GM21515 (cell line): ENCODE data around the gene BNIP2.
"Not testable (repeated sequence)": the region's sequence is repeated elsewhere in the genome, so short reads cannot be mapped to it uniquely, and the experiment has no call there.

Experiments used
- ATAC-seq: cut with Tn5 transposase; IDR thresholded peaks from one replicate; pipeline ENCODE4 v1.9.1; 2021; ENCODE audit not compliant: unreplicated experiment

Gene BNIP2, protein sequence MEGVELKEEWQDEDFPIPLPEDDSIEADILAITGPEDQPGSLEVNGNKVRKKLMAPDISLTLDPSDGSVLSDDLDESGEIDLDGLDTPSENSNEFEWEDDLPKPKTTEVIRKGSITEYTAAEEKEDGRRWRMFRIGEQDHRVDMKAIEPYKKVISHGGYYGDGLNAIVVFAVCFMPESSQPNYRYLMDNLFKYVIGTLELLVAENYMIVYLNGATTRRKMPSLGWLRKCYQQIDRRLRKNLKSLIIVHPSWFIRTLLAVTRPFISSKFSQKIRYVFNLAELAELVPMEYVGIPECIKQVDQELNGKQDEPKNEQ

DNA sequence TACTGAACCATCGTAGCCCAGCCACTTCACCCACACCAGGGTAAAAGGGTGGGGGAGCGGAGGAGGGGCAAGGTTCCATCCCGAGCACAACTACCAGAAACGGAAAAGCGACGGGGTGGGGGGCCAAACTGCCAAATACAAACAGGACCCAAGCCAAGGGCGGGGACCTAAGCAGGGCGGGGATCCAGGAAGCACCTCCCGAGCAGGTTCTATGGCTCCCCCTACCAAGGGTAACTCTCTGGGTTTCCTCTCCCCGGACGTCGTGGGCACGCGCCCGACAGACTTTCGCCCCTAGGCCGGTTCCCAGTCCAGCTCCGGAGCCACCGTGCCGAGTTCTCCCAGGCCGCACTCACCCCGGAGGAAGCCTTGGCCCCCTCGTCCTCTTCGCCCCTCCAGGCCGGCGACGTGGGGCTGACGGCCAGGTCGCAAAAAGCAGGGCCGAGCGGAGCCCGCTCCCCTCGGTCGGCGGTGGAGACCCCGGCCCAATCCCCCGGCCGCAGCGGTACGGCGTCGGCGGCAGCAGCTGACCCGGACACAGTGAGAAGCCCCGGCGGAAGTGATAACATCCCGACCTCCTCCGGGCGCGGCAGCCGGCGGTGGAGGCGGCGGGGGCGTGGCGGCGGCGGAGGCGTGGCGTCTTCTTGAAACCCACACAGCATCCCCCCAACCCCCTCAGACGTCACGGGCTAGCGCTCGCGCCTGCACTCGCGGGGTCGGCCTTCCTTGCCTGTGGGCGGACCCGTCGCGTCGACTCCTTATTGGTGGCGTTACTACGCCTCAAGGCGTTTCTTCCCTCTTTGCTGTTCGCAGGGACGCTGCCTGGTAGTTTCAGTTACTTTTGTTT, at the start of gene BNIP2:
Gene BNIP2 (minus strand): TSS at position 539 of the 844 bp plus-strand sequence. CDS start 6,863 bp downstream, outside the sequence.
- peak; percentile 72 for ATAC-seq

DNA sequence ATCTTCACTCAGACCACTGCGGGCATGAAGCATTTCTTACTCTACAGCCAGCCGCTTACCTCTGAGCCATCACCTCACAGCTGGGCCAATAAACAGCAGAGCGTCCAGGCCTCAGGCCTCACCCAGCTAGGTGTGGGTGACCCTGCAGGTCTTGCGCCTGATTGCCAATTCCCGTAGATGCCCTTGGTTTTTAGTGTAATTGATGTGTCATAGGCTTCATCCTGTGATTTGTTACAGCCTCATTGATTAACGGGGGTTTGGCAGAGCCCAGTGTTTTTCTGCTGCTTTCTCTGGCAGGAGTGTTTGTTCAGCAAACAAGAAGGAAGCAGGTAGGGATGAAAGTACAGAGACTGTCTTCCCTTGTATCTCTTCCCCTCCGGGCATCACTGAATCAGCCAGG, 49.6 kb upstream of the BNIP2 start:
- no peak for ATAC-seq

DNA sequence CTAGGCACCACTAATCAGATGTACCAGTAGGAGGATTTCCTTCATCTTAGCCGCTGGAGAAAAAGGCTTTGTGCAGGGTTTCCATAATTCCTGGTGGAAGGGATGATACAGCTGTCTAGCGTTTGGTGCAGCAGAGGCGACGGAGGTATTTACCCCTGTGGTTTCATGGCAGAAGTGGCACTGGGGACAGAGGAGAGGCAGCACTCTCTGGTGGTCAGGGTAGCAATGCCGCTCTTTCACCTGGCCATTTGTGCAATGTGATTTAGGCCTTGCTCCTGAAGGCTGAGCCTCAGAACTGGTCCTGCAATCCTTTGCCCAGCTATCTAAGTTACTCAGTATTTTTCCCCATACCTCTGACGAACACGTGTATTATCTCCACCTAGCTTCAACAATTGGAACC, 47.1 kb upstream of the BNIP2 start:
- ATAC-seq = no peak

DNA sequence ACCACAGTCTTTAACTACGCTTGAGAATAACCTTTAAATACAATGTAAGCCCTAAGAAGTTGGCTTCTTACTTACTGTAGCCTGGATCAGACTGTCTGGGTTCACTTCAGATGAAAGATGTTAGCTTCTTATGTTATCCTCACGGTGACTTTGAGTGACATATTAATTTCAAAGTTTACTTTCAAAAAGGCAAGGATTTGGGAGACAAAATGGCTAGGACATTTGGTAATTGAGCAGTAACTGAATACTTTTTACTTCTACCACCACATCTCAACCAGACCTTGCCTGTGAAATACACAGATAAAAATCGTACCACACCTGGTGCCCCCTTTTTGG, 36.0 kb upstream of the BNIP2 start:
- no peak for ATAC-seq

DNA sequence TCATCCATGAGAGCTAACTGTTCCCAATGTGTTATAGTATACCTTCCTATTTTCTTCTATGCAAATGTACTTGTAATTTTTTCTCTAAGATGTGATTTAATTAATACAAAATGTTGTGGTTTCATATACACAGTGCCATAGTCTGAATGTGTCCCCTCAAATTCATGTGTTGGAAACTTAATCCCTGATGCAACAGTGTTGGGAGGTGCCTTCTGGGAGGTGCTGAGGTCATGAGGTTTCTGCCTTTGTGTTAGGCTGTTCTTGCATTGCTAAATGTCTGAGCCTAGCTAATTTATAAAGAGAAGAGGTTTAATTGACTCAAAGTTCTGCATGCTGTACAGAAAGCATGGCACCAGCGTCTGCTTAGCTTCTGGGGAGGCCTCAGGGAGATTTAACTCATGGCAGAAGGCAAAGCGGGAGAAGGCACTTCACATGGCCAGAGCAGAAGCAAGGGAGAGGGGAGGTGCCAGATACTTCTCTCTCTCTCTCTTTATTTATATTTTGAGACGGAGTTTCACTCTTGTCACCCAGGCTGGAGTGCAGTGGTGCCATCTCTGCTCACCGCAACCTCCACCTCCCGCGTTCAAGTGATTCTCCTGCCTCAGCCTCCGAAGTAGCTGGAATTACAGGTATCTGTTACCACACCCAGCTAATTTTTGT, 34.7 kb upstream of the BNIP2 start:
- no peak for ATAC-seq

DNA sequence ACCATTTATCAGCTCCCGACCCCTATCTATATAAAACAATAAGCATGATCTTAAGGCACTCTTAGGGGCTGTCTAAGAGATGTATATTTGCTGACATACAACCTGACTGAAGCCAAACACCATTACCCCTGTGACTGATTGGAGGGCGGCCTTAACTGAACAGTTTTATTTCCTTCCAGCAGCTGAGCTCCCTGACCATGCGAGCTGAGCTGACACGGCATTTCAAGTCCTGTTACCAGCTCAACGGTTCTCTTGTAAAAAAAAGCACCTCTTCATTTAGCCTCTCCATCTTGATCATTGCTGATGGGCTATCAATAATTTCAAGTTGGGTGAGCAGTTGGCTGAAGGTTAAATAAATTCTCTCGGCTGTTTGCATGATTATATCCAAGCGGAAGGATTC, 33.4 kb upstream of the BNIP2 start:
- no peak for ATAC-seq

DNA sequence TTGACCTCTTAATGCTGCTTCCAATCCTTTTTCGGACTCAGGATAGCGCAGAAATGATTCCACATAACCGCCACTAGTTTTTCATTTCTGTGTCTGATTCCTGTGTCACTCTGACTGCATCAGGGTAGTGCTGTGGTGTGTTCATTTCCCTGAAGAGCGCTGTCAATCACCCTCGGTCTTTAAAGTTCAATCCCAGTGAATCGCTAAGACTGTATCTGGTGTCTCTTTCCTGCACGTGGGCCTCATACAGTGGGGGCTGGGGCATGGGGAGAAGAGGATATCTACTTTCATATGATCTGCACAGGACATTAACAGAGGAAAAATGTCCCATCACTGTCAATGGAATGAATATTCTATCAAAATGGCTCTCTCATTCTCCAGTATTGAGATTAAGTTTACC, 32.9 kb upstream of the BNIP2 start:
- no peak for ATAC-seq

DNA sequence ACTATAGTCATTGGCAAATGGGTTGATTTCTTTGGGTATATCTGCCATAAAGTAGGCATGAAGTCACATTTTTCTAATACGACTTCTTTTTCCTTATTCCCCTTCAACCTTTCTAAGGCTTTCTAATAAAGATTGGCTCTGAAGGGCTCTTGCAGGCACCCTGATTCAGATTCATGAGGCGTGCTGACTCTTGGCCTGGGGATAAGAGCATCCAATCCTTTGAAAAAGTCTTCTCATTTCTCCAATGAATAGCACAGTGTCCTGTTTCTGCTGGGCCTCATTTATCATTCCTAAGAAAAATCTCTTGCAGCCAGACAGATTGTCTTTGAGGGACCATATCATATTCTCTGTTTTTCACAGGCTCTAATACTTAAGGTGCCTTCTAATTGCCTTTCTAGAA, 32.3 kb upstream of the BNIP2 start:
- no peak for ATAC-seq

DNA sequence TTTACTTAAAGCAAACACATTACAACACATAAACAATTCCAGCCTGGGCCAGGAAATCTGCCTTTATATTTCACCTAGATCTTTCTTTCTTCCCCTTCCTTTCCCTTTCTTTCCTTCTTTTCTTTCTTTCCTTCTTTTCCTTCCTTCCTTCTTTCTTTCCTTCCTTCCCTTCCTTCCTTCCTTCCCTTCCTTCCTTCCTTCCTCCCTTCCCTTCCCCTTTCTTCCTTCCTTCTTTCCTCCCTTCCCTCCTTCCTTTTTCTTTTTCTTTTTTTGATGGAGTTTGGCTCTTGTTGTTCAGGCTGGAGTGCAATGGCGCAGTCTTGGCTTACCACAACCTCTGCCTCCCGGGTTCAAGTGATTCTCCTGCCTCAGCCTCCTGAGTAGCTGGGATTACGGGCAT, 24.1 kb upstream of the BNIP2 start:
- no peak for ATAC-seq

DNA sequence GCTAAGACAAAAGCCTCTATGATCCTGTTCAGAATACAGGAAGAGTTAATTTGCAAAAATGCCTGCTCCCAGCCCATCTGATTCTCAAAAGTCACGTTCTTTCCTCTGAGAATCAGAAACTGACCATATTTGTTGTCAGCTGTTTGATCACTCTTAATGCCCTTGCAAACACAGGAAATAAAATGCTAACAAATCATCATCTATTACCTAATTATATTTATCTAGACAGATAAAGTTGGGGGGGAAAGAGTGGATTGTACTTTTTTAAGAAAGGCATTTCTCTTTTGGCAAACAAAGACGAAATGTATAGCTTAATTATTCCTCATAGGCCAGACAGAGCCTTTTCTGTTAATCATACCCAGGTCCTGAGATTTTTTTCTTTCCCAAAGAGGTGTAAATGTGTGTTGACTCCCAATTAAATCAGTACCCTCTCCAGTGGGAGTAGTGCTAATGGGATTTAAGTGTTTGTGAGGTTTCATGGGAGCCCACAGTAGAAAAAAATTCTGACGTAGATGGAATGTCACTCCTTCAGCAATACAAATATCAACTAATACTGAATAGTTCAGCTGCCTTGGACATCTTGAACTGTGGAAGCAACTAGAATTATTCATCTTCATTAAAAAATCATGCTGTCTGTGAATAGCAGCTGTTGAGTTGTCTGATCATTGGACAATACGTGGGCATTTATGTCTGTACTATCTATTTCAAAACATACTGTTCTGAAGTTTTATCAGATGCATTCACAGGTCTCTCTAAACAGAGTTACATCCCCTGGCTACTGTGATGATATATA, 22.5 kb upstream of the BNIP2 start:
- no peak for ATAC-seq

DNA sequence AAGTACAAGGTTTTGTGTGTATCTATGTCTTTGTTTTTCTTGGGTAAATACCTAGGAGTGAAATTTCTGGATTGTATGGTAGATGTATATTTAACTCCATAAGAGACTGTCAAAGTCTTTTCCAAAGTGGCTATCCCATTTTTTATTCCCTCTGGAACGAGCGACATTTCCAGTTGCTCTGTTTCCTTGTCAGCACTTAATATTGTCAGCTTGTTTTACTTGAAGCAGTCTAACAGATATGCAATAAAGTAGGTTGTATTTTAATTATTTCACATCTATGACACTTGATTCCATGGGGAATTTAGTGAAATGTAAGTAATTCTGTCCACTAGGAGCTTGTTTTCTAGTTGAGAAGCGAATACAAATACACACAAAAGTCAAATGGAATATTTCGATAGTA, 18.5 kb upstream of the BNIP2 start:
- ATAC-seq = no peak

DNA sequence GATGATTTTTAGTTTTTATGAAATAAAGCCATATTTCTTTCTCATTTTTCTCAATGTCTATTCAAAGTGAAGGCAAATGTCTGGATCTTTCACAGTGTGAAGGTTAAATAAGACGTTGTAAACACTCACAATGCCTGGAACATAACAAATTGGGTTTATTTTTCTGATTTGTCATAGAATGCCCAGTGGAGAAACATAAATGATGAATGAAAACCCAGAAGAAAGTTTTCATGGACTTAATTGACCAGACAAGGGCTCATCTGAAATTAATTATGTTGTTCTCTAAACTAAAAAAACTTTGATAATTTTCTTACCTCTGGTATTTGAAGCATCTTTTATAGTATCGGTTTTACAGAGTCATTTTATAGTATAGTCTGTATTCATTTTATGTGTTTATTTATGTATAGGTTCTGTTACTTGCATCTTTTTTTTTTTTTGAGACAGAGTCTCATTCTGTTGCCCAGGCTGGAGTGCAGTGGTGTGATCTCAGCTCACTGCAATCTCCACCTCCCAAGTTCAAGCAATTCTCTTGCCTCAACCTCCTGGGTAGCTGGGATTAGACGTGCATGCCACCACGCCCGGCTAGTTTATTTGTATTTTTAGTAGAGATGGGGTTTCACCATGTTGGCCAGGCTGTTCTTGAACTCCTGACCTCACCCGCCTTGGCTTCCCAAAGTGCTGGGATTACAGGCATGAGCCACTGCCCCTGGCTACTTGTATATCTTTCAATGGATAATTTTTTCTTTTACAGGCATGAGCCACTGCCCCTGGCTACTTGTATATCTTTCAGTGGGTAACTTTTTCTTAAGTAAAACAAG, 15.1 kb upstream of the BNIP2 start:
- no peak for ATAC-seq

DNA sequence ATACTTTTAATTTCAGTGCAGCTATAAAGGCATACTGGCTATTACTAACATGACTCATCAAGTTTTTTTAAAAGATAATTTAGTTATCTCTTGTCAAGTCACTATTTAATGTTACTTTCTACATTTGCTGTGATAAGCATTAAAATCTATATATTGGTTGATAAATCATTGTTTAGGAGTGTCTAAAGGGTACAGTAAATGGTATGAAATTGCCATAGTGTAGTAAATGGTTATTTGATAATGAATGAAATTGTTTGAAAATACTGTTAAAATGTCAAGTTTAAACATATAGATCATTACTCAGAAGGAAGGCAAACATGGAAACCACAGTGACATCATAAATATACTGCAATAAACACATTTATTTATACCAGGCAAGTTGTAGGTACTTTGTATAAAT, 13.2 kb upstream of the BNIP2 start:
- no peak for ATAC-seq

DNA sequence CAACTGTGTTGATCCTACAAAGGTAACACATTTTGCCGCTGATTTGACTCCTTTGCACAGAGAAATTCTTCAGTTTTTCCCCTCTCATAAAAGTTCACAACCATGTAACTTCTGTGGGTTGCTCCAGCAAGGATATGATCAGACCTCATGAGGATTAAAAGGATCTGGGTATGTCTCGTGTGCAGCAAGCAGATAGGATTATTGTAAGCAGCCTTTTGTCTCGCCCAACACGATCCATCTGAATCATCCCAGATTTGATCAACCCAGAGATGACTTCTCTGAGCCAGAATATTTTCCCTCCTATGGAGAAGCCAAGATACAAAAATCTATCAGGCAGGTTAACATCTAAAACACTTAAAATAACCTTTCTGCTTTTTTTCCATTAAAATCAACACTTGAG, 12.8 kb upstream of the BNIP2 start:
- no peak for ATAC-seq

DNA sequence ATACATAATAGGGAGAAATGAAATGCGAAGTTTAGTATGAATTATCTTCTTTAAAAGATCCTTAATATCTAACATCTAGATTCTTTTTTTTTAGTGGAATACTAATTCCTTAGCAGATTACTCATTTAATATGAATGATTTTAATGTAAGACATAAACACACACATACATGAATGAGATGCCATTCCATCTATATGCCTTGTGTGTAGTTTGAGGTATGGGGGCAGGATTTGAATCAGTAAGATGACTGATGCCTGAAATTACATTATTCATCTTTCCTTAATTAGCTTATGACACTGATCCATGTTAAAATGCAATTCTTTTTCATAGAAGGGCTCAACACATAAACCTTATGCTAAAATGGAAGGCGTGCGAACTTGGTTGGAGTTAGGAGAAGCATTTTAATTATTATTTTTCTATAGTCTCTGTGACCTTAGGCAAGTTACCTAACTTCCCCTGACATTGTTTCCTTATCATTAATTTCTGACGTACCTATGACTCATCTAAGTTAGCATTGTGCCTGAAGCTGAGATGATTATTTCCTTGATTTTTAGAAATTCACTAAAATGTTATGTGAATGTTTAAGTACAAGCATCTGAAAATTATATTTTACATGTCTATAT, 10.8 kb upstream of the BNIP2 start:
- no peak for ATAC-seq

DNA sequence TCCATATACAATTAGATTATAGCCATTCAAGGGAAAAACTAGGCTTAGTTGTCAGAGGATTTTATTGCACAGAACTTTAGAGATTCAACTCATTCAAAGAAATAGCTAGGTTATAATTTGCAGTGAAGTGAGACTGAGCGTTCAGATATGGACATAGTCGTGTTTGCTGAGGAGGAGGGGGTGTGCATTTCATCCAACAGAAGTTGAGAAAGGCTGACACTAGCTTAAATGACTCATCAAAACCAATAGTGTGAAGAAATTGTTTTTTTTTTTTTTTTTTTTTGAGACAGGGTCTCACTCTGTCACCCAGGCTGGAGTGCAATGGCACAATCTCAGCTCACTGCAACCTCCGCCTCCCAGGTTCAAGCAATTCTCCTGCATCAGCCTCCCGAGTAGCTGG, 8.9 kb upstream of the BNIP2 start:
- ATAC-seq = not testable (repeated sequence)

DNA sequence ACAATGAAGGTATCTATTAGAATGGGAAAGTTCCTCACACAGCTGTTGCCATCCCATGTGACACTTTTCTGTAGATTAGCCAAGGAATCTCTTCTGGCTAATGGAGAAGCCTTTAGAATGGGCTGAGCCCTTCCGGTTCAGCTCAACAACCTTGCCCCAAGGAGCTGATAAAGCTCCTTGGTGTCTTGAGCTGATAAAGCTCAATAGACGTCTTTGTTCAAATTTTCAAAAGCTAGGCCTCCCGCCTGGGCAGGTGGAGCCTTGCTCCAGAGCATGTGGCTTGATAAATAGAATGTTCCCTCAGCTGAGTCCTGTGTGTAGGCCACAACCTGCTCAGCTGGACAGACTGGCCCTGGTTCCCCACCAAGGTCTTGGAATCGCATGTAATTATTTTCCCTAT, 7.2 kb upstream of the BNIP2 start:
- no peak for ATAC-seq

DNA sequence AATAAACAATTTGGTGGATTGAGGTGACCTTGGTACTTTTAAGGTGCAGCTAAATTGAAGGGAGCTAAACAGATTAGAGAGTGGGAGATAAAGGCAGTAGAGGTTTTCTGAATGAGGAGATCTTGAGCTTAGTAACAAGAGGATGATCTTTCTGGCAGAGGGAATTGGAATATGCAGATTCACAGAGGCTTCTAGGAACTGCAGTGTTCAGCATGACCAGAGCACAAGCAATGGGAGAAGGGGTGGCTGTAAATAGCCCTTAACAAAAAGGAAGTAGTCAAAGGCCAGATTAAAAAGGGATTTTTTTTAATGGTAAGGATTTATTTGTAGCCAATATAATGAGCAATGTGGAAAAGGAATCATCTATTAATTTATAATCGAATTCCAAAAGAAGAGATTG, 5.7 kb upstream of the BNIP2 start:
- ATAC-seq = no peak

DNA sequence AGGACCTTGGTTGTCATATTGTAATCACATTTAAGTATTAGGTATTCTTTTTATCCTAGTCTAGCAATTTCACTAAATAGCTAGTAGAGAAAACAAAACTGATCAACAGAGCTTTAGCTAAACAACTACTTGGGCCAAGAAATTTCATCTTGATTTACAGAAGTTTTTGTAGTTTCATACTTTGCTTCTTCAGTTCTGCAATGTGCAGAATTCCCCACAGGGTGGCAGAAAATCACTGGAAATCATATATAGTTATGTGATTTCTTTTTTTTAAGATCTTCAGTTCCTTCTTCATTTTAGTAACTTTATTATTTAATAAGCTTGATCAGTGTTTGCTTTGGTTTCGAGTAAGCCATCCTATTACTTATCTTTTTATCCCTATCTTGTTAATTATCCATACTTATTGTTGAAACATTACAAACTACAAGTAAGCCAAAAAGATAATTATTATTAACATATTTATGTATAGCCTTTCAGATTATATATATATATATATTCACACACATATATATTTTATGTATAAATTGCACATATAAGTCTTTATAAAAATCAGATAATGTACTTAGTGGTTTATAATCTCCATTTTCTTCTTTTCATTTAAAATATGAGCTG, 2.2 kb upstream of the BNIP2 start:
- no peak for ATAC-seq
